CD4-positive, CD25-positive, alpha-beta regulatory T cell (primary cell): ENCODE results near the gene STARD6. TPM values are rescaled to one million over a fixed set of nuclear protein-coding genes. Genes with fewer than 3 reads are reported as not detected.

ENCODE experiments used
- ATAC-seq, 2 donors: fragments of 150-1000 bp; cut with Tn5 transposase; one replicate each; pipeline ENCODE4 v1.10.0; 2021; ENCODE audit warnings: low read depth in 2 of 2, moderate number of reproducible peaks in 2 of 2, moderate library complexity in 1 of 2
- DNase-seq, 3 donors: peaks; one replicate each; pipeline versions ENCODE4 v3.0.0 to v3.0.0-alpha.2; 2012 to 2022; ENCODE audit warnings: mixed read lengths in 1 of 3
- H3K27ac ChIP-seq: one replicate; pipeline ENCODE4 v1.7.0; 2013; ENCODE audit warnings: mild to moderate bottlenecking, low read length; ENCODE audit not compliant: insufficient read depth, poor library complexity, severe bottlenecking
- H3K27me3 ChIP-seq: one replicate; pipeline ENCODE4 v1.7.0; 2013; ENCODE audit warnings: low read length; ENCODE audit not compliant: control insufficient read depth, insufficient read depth
- H3K36me3 ChIP-seq: one replicate; pipeline ENCODE4 v1.7.0; 2013; ENCODE audit warnings: mild to moderate bottlenecking, low read length, moderate library complexity; ENCODE audit not compliant: control insufficient read depth, insufficient read depth
- H3K4me1 ChIP-seq: 2 replicates; pipeline ENCODE4 v1.7.0; 2013; ENCODE audit warnings: mild to moderate bottlenecking, low read length; ENCODE audit not compliant: insufficient read depth, control insufficient read depth, poor library complexity, severe bottlenecking
- H3K4me3 ChIP-seq: one replicate; pipeline ENCODE4 v1.7.0; 2013; ENCODE audit warnings: low read depth, mild to moderate bottlenecking, low read length, moderate library complexity
- H3K9me3 ChIP-seq, 2 experiments: 1 replicate in 1 of 2; 2 replicates in 1 of 2; pipeline ENCODE4 v1.7.0; 2013; ENCODE audit warnings: low read length in 2 of 2, mild to moderate bottlenecking in 1 of 2, moderate library complexity in 1 of 2; ENCODE audit not compliant: control insufficient read depth in 2 of 2
- H3K27ac Mint-ChIP-seq, 3 donors: one replicate each; pipeline ENCODE4 v1.8.0; 2020 to 2022; ENCODE audit warnings: mild to moderate bottlenecking in 3 of 3, mixed read lengths in 3 of 3, moderate library complexity in 2 of 3
- H3K27me3 Mint-ChIP-seq: one replicate; pipeline ENCODE4 v1.8.0; 2022; ENCODE audit warnings: mild to moderate bottlenecking, mixed read lengths
- H3K36me3 Mint-ChIP-seq: one replicate; pipeline ENCODE4 v1.8.0; 2020; ENCODE audit warnings: mixed read lengths
- H3K4me1 Mint-ChIP-seq, 4 donors: one replicate each; pipeline ENCODE4 v1.8.0; 2020 to 2022; ENCODE audit warnings: mixed read lengths in 4 of 4, mild to moderate bottlenecking in 1 of 4
- H3K4me3 Mint-ChIP-seq, 4 donors: one replicate each; pipeline ENCODE4 v1.8.0; 2020 to 2022; ENCODE audit warnings: mild to moderate bottlenecking in 4 of 4, mixed read lengths in 4 of 4, moderate library complexity in 3 of 4
- H3K9me3 Mint-ChIP-seq, 7 donors: one replicate each; pipeline ENCODE4 v1.8.0; 2020 to 2022; ENCODE audit warnings: mixed read lengths in 7 of 7, mild to moderate bottlenecking in 3 of 7, moderate library complexity in 2 of 7
- polyA plus RNA-seq, 4 donors: library from polyadenylated mRNA; unstranded; fragments of 300-500 nt; fragmentation: Illumina TruSeq; gene quantifications; one replicate each; pipeline ENCODE4 v1.2.3, GENCODE V29; 2021
- total RNA-seq: library from RNA; stranded (reverse); gene quantifications from one replicate; pipeline ENCODE4 v1.2.3, GENCODE V29; 2022

Gene STARD6, protein sequence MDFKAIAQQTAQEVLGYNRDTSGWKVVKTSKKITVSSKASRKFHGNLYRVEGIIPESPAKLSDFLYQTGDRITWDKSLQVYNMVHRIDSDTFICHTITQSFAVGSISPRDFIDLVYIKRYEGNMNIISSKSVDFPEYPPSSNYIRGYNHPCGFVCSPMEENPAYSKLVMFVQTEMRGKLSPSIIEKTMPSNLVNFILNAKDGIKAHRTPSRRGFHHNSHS
- not detected for total RNA-seq
- polyA plus RNA-seq: 1 to 10 TPM in 1 of 4 donors, under 1 TPM in 2, not detected in 1; 0.30 to 1.1 (median 0.55) TPM

DNA sequence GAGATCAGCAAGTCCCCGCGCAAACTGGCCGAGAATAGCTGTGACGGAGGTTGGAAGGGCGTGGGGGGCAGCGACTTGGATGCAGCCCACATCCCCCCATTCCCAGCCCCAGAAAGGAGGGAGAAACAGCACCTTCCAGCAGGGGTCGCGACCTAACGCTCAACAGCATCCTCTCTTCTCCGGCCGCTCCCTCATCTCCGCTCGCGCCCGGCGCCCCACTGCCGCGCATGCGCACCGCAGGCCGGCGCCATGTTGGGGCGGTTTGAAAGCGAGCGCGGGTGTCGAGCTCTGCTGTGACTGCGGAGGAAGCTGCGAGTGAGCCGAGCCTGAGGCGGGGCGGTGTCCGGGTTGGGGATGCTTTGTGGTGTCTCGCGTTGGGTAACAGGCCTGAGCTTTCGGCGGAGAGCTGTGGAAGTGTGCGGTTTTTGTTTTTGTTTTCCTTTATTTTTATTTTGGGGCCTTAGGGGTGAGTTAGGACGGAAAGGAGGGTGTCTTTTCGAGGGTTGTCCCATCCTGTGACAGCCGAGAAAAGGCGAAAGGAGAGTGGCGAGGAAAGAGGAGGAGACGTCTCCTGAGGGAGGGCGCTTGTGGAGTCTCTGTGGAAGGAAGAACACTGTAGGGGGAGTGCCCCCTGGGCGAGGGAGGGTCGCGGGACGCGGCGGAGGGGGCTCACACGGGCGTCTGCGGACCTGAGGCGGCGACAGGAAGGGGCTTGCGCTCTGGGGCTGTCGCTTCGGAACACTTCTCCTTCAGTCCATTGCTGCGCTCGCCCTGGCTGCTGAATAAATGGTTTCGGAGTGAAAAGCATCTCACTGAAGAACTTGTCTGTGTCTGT is at the start of gene STARD6, which contains the start of gene C18orf54:
TSS of gene STARD6 (minus strand) at position 199 of the 835 bp plus-strand sequence. CDS start 3,285 bp downstream, outside the sequence.
TSS of gene C18orf54 (plus strand) at position 247 of the 835 bp plus-strand sequence. CDS start 2,667 bp downstream, outside the sequence.
- H3K4me3 ChIP-seq: peak within 1 kb of the TSS; percentile 91
- DNase-seq: peak; percentile 85 to 97 (median 92)
- peaks cover 5 to 22% (median 15%) of the 10 kb centered on the region in 4 donors for H3K4me1 Mint-ChIP-seq

DNA sequence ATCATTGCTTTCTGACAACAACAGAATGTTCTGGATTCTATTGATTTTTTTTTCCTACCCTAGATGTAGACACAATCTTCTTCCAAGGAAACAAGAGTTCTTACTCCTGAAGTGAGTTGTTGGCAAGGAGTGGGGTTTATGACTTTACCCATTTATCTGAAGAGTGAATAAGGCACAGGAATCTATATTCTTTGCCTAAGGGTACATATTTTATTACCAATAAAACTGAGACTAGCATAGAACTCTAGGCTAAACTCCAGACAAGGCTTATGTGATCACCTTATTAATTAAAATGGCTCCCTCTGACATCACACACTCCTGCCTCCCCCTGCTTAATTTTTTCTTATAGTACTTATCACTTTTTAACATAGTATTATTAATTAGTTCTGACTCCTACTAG is 47.6 kb upstream of the STARD6 start:
- DNase-seq: no peak
- Histone ChIP-seq H3K27me3 (peaks cover 5% of the 10 kb centered on the region), H3K9me3 (no peaks in the 10 kb centered on the region), H3K4me1 (no peaks in the 10 kb centered on the region), H3K36me3 (no peaks in the 10 kb centered on the region), H3K27ac (no peak overlapping the region), H3K4me3 (no peak overlapping the region)
- H3K4me3 Mint-ChIP-seq: no peak overlapping the region
- no peaks in the 10 kb centered on the region for H3K4me1 Mint-ChIP-seq
- no peak for ATAC-seq
- no peaks in the 10 kb centered on the region for H3K36me3 Mint-ChIP-seq
- peaks cover 0 to 3% (median 0%) of the 10 kb centered on the region in 7 donors for H3K9me3 Mint-ChIP-seq
- H3K27ac Mint-ChIP-seq: no peak overlapping the region
- H3K27me3 Mint-ChIP-seq: peaks cover 22% of the 10 kb centered on the region

More for the DNA sequence above, at the start of gene STARD6, which contains the start of gene C18orf54:
- peak within 1 kb of the TSS; percentile 94 to 97 (median 96) for H3K27ac Mint-ChIP-seq
- ATAC-seq: peak; percentile 95 to 96
- peak within 1 kb of the TSS; percentile 99 to 100 (median 100) for H3K4me3 Mint-ChIP-seq
- Histone ChIP-seq H3K9me3 (no peaks in the 10 kb centered on the region), H3K27me3 (no peaks in the 10 kb centered on the region), H3K36me3 (peaks cover 5% of the 10 kb centered on the region), H3K4me1 (peaks cover 16% of the 10 kb centered on the region), H3K27ac (peak within 1 kb of the TSS; percentile 78)
- peaks cover 0 to 2% (median 0%) of the 10 kb centered on the region in 7 donors for H3K9me3 Mint-ChIP-seq
- H3K36me3 Mint-ChIP-seq: peaks cover 8% of the 10 kb centered on the region
- peaks cover 8% of the 10 kb centered on the region for H3K27me3 Mint-ChIP-seq

DNA sequence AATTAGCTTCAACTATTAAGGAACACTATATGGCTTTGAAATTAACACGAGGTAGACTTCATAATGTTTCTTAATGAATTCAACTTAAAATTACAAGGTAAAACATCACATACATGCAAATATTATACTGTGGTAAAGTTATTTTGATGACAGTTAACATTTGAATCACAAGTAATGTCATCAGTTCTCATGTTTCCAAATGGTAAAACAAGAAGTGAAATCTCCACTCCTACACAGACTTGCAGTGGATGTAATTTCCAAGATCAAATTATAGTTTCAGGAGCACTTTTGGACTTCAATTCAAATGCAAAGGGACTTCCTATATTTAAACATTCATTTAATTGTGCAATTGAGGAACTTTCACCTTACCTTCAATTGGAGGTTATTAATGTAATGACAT is 39.1 kb upstream of the STARD6 start:
- no peaks in the 10 kb centered on the region for H3K36me3 Mint-ChIP-seq

DNA sequence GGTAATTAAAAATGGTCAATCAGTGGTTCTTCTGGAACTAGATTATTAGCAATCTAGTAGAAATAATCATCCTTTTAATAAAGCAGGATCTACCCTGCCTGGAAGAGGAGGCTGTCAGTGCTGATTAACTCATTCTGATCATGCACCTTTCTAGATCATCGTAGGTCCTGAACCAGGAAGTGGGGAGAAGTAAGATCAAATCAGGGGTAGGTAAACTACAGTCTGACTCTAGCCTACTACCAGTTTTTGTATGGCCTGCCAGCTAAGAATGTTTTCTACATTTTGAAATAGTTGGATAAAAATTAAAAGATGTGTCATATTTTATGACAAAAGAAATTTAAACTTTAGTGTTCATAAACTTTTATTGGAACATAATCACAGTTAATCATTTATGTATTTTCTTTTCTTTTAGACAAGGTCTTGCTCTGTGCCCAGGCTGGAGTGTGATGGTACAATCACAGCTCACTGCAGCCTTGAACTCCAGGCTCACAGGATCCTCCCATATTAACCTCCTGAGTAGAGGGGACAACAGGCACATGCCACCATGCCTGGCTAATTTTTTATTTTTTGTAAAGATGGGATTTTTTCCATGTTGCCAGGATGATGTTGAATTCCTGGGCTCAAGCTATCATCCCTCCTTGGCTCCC is 36.1 kb upstream of the STARD6 start:
- no peaks in the 10 kb centered on the region for H3K4me1 ChIP-seq
- Mint-ChIP-seq H3K9me3 (no peaks in the 10 kb centered on the region), H3K27me3 (peaks cover 16% of the 10 kb centered on the region), H3K4me1 (peaks cover 2 to 9% (median 6%) of the 10 kb centered on the region in 4 donors), H3K27ac (no peak overlapping the region), H3K4me3 (no peak overlapping the region), H3K36me3 (no peaks in the 10 kb centered on the region)
- no peak overlapping the region for H3K27ac ChIP-seq
- no peaks in the 10 kb centered on the region for H3K36me3 ChIP-seq
- no peaks in the 10 kb centered on the region for H3K9me3 ChIP-seq
- no peak for DNase-seq
- ATAC-seq: no peak
- H3K4me3 ChIP-seq: no peak overlapping the region
- peaks cover 4% of the 10 kb centered on the region for H3K27me3 ChIP-seq

More for the DNA sequence above, 39.1 kb upstream of the STARD6 start:
- H3K4me1 ChIP-seq: no peaks in the 10 kb centered on the region
- DNase-seq (no peak), ATAC-seq (no peak)
- H3K27me3 ChIP-seq: peaks cover 8% of the 10 kb centered on the region
- H3K4me3 ChIP-seq: no peak overlapping the region
- Mint-ChIP-seq H3K4me1 (peaks cover 0 to 7% (median 2%) of the 10 kb centered on the region in 4 donors), H3K27me3 (peaks cover 13% of the 10 kb centered on the region), H3K27ac (no peak overlapping the region), H3K4me3 (no peak overlapping the region), H3K9me3 (no peaks in the 10 kb centered on the region)
- H3K9me3 ChIP-seq: no peaks in the 10 kb centered on the region
- no peak overlapping the region for H3K27ac ChIP-seq
- H3K36me3 ChIP-seq: no peaks in the 10 kb centered on the region

DNA sequence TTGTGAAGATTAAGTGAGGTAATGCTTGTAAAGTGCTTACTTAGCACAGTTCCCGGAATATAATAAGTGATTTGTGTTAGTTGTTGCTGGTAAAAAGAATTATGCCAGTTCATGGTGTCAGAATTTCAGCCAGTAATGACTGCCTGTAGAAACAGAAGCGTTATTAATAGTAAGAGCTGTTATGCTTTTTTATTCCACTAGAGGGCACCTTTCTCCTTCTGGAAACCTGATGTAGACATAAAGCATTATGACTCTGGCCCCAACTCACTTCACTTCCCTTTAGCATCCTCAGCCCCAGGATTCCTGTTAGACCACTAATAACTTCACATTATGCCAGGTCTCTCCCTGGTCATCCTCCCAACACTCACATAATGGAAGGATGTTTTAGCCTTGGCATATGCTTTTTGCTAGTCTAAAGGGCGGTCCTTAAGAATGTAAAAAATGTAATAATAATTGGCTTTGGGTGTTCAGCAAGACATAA is 34.9 kb upstream of the STARD6 start:
- no peaks in the 10 kb centered on the region for H3K9me3 ChIP-seq
- H3K9me3 Mint-ChIP-seq: no peaks in the 10 kb centered on the region
- H3K27me3 Mint-ChIP-seq: peaks cover 21% of the 10 kb centered on the region
- no peaks in the 10 kb centered on the region for H3K4me1 ChIP-seq
- peak; percentile 66 to 68 for ATAC-seq
- H3K4me1 Mint-ChIP-seq: peaks cover 4 to 11% (median 6%) of the 10 kb centered on the region in 4 donors
- no peak overlapping the region for H3K4me3 Mint-ChIP-seq
- DNase-seq: peak in 2 of 3 donors; percentile 50 to 75
- H3K27ac Mint-ChIP-seq: no peak overlapping the region
- no peaks in the 10 kb centered on the region for H3K27me3 ChIP-seq
- no peaks in the 10 kb centered on the region for H3K36me3 Mint-ChIP-seq
- H3K27ac ChIP-seq: no peak overlapping the region
- no peak overlapping the region for H3K4me3 ChIP-seq
- H3K36me3 ChIP-seq: no peaks in the 10 kb centered on the region

DNA sequence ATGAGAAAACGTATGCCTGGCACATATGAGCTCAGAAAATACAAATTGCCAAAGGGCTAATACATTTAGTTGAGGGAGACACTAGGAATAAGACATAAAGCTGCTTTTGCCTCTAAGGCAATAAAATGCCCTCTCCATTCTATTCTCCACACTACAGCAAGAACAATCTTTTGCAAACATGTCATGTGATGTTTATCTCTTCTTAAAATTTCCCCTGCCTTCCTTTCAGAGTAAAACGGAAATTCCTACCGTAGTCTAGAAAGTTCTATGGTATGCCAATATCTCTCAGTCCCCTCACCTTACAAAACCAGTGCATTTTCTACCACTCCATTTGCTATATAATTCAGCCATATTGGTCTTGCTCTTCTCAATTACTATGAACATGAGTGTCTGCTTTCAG is 33.2 kb upstream of the STARD6 start:
- DNase-seq (peak in 1 of 3 donors; percentile 6), ATAC-seq (no peak)
- H3K27ac Mint-ChIP-seq: no peak overlapping the region
- Histone ChIP-seq H3K27me3 (no peaks in the 10 kb centered on the region), H3K36me3 (no peaks in the 10 kb centered on the region), H3K27ac (no peak overlapping the region), H3K4me3 (no peak overlapping the region), H3K4me1 (no peaks in the 10 kb centered on the region), H3K9me3 (no peaks in the 10 kb centered on the region)
- peaks cover 4 to 11% (median 6%) of the 10 kb centered on the region in 4 donors for H3K4me1 Mint-ChIP-seq
- H3K9me3 Mint-ChIP-seq: no peaks in the 10 kb centered on the region
- H3K4me3 Mint-ChIP-seq: no peak overlapping the region
- H3K27me3 Mint-ChIP-seq: peaks cover 21% of the 10 kb centered on the region
- no peaks in the 10 kb centered on the region for H3K36me3 Mint-ChIP-seq

DNA sequence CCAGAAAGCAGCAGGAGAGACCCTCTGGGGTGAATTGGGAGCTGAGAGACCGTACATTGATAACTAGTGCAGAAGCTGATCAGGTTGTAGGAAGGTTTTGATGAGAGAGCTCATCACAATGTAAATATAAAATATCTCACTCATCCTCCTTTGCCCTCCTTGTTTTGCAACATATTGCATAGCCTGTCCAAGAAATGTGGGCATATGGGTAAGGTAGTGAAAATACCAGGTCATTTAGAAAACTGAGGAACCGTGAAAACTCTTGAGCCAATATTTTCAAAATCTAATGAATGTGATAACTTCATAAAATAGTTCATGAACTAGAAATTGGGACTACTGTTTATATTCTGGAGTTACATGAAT is 31.5 kb upstream of the STARD6 start:
- H3K36me3 Mint-ChIP-seq: no peaks in the 10 kb centered on the region
- ATAC-seq: no peak
- Histone ChIP-seq H3K4me1 (no peaks in the 10 kb centered on the region), H3K27ac (no peak overlapping the region), H3K36me3 (no peaks in the 10 kb centered on the region), H3K9me3 (no peaks in the 10 kb centered on the region), H3K4me3 (no peak overlapping the region), H3K27me3 (no peaks in the 10 kb centered on the region)
- H3K27ac Mint-ChIP-seq: peak overlapping the region in 1 of 3 donors; percentile 55
- H3K9me3 Mint-ChIP-seq: no peaks in the 10 kb centered on the region
- H3K27me3 Mint-ChIP-seq: peaks cover 16% of the 10 kb centered on the region
- H3K4me1 Mint-ChIP-seq: peaks cover 4 to 11% (median 6%) of the 10 kb centered on the region in 4 donors
- no peak overlapping the region for H3K4me3 Mint-ChIP-seq
- no peak for DNase-seq
